Measurements from ENCODE around the gene ZBTB18.

Gene ZBTB18

GRCh38 chr1:244104309-244105060, 53.4 kb downstream of the ZBTB18 start:
- no peak overlapping the region for H3K4me3 ChIP-seq (ENCODE audit: control insufficient read depth in 1 of 7, extremely low read depth in 1 of 7, insufficient read depth in 4 of 7, low read depth in 2 of 7, low read length in 6 of 7)
- H3K27me3 ChIP-seq (replicated peaks in 2 of 5; ENCODE audit: control insufficient read depth in 4 of 5, insufficient read depth in 5 of 5, low read length in 4 of 5): no peaks in the 10 kb centered on the region
- ChIA-PET POLR2A (no interaction called here), CTCF (no interaction called here)
- peaks cover 11 to 29% (median 15%) of the 10 kb centered on the region in 4 experiments for H3K4me1 ChIP-seq (ENCODE audit: control extremely low read depth in 1 of 4, control insufficient read depth in 4 of 4, insufficient read depth in 4 of 4, low read length in 3 of 4)
- no peak for DNase-seq
- H3K36me3 ChIP-seq (ENCODE audit: control insufficient read depth in 4 of 4, insufficient read depth in 4 of 4, low read length in 3 of 4): no peaks in the 10 kb centered on the region
- no peaks in the 10 kb centered on the region for H3K9me3 ChIP-seq (ENCODE audit: control extremely low read depth in 1 of 5, control insufficient read depth in 4 of 5, insufficient read depth in 2 of 5, low read depth in 1 of 5, low read length in 4 of 5)
- WGBS (ENCODE audit: insufficient coverage): 92% methylated on average over 10 of the region's 10 CpGs
- no peak overlapping the region for H3K27ac ChIP-seq (ENCODE audit: insufficient read depth in 1 of 2, low read depth in 1 of 2, low read length in 2 of 2, poor library complexity in 1 of 2, severe bottlenecking in 2 of 2)

- CTCF ChIA-PET: no interaction called here
- 100% methylated on average over 3 of the region's 3 CpGs for WGBS (ENCODE audit: insufficient coverage)
- POLR2A ChIA-PET: no interaction called here
Observed at GRCh38 chr1:244106176-244106575, 55.1 kb downstream of the ZBTB18 start.

More at GRCh38 chr1:244106176-244106575, 55.1 kb downstream of the ZBTB18 start:
- Histone ChIP-seq H3K27ac (ENCODE audit: insufficient read depth in 1 of 2, low read depth in 1 of 2, low read length in 2 of 2, poor library complexity in 1 of 2, severe bottlenecking in 2 of 2) (no peak overlapping the region), H3K36me3 (ENCODE audit: control insufficient read depth in 4 of 4, insufficient read depth in 4 of 4, low read length in 3 of 4) (no peaks in the 10 kb centered on the region), H3K4me3 (ENCODE audit: control insufficient read depth in 1 of 7, extremely low read depth in 1 of 7, insufficient read depth in 4 of 7, low read depth in 2 of 7, low read length in 6 of 7) (no peak overlapping the region), H3K27me3 (replicated peaks in 2 of 5; ENCODE audit: control insufficient read depth in 4 of 5, insufficient read depth in 5 of 5, low read length in 4 of 5) (peaks cover 0 to 3% (median 0%) of the 10 kb centered on the region in 5 experiments), H3K4me1 (ENCODE audit: control extremely low read depth in 1 of 4, control insufficient read depth in 4 of 4, insufficient read depth in 4 of 4, low read length in 3 of 4) (peaks cover 0 to 17% (median 5%) of the 10 kb centered on the region in 4 experiments), H3K9me3 (ENCODE audit: control extremely low read depth in 1 of 5, control insufficient read depth in 4 of 5, insufficient read depth in 2 of 5, low read depth in 1 of 5, low read length in 4 of 5) (no peaks in the 10 kb centered on the region)
- DNase-seq: no peak

Measured in common myeloid progenitor, CD34-positive (primary cell).